Stomach (tissue), 9 donors: ENCODE measurements around the gene AIP. TPM values are rescaled to one million over a fixed set of nuclear protein-coding genes. Genes with fewer than 3 reads are reported as not detected.
"Not testable (repeated sequence)": the region's sequence is repeated elsewhere in the genome, so short reads cannot be mapped to it uniquely, and the experiment has no call there.

Experiments used
- DNase-seq, 2 donors: peaks; one replicate each; pipeline versions ENCODE4 v3.0.0 to v3.0.0-alpha.2; 2013 to 2019
- H3K27ac ChIP-seq, 5 donors: fragments of 200-600 bp in 4 of 5; sonication (generic) in 4 of 5; one replicate each; pipeline ENCODE4 v1.5.1; 2013 to 2019; ENCODE audit warnings: mild to moderate bottlenecking in 1 of 5, moderate library complexity in 1 of 5
- H3K27me3 ChIP-seq, 3 donors: fragments of 200-600 bp; sonication (generic); one replicate each; pipeline ENCODE4 v1.5.1; 2017 to 2019; ENCODE audit warnings: mixed run types in 1 of 3
- H3K36me3 ChIP-seq, 4 donors: fragments of 200-600 bp; sonication (generic); 1 replicate in 3 of 4; 2 replicates in 1 of 4; pipeline ENCODE4 v1.5.1; 2016 to 2019
- H3K4me1 ChIP-seq, 4 donors: fragments of 200-600 bp; sonication (generic); one replicate each; pipeline ENCODE4 v1.5.1; 2016 to 2019
- H3K4me3 ChIP-seq, 4 donors: fragments of 200-600 bp; sonication (generic) in 3 of 4; one replicate each; pipeline ENCODE4 v1.5.1; 2016 to 2019; ENCODE audit warnings: mild to moderate bottlenecking in 1 of 4
- H3K9me3 ChIP-seq, 4 donors: fragments of 200-600 bp; sonication (generic); one replicate each; pipeline ENCODE4 v1.5.1; 2016 to 2019
- EP300 ChIP-seq: sonication (generic); formaldehyde crosslinking; IDR thresholded peaks from one replicate; pipeline ENCODE4 v1.6.1; 2017; ENCODE audit warnings: antibody characterized with exemption
- POLR2A ChIP-seq, 4 donors: fragments of 450-650 bp; IDR thresholded peaks; one replicate each; pipeline ENCODE4 v1.6.1; 2016; ENCODE audit warnings: antibody characterized with exemption in 4 of 4, control low read depth in 2 of 4, mild to moderate bottlenecking in 1 of 4, moderate library complexity in 1 of 4
- POLR2AphosphoS5 ChIP-seq, 3 donors: sonication (generic); formaldehyde crosslinking; IDR thresholded peaks; one replicate each; pipeline ENCODE4 v1.6.1; 2016; ENCODE audit warnings: antibody characterized with exemption in 3 of 3
- WGBS, 5 donors: extraction: QIAGEN DNeasy Blood & Tissue Kit in 3 of 5; methylation state at CpG; one replicate each; pipeline versions ENCODE4 v1.1.5 to v1.1.7; 2013 to 2018; 5-methylcytosine and 5-hydroxymethylcytosine counted together
- intact Hi-C: fragments of 100-400 bp; cut with DNase I; formaldehyde crosslinking; loops from one replicate; pipeline ENCODE4 v1.15.1; 2023; ENCODE audit warnings: low total_unique reads
- polyA plus RNA-seq, 3 donors: library from polyadenylated mRNA; stranded (reverse); fragments of 200-250 nt; gene quantifications; one replicate each; pipeline ENCODE4 v1.2.3, GENCODE V29; 2013
- total RNA-seq, 5 donors: library from RNA; depleted of rRNA; stranded (reverse); fragments of >200 nt; gene quantifications; one replicate each; pipeline versions ENCODE4 v1.1.0 to v1.2.3, GENCODE V29; 2014 to 2016
- TF ChIP-seq, protein P1 (sequence below), 7 experiments: fragments of 450-650 bp in 4 of 7; fragments of 200-600 bp in 3 of 7; sonication (generic) in 3 of 7; IDR thresholded peaks; one replicate each; pipeline ENCODE4 v1.5.1; 2016 to 2019; ENCODE audit warnings: antibody characterized with exemption in 7 of 7, control low read depth in 2 of 7, mild to moderate bottlenecking in 1 of 7
- donor health status: healthy with polysubstance abuse.
- donor health status: Bipolar disorder and iron deficiency.
- donor health status: healthy.

AIP gene
- total and polyA plus RNA-seq, 8 donors, result 36.4 to 140 (median 74.6) TPM

DNA sequence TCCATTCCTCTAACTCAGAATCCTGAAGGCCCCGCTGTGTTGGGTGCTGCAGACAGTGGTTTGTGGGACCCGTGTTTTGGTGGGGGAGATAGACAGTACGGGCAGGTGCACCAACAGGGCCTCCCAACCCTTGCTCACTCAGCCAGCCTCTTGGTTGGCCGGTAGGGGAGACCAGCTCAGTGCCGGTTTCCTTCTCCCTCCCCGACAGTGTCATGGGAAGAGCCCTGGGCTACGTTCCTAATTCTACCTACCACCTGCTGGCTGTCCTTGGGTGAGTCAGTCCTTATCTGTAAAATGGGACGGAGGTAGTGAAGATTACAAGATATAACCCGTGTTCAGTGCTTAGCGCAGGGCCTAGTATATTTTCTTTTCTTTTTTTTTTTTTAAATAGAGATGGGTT, 19.6 kb upstream of the AIP start:
- no peak for TF ChIP-seq POLR2A (IDR thresholded peaks at IDR 0.05)
- no peak for TF ChIP-seq EP300
- Histone ChIP-seq H3K4me3 (no peak overlapping the region), H3K27me3 (no peaks in the 10 kb centered on the region), H3K27ac (peak overlapping the region in 2 of 5 donors; percentile 94 to 96), H3K36me3 (peaks cover 0 to 5% (median 2%) of the 10 kb centered on the region in 4 donors), H3K4me1 (peaks cover 28 to 45% (median 43%) of the 10 kb centered on the region in 4 donors), H3K9me3 (no peaks in the 10 kb centered on the region)
- 82 to 91% (median 85%) methylated on average over 8 to 10 of the region's 10 CpGs for WGBS, 5 donors
- intact Hi-C loops, result no loop called here
- no peak for DNase-seq

DNA sequence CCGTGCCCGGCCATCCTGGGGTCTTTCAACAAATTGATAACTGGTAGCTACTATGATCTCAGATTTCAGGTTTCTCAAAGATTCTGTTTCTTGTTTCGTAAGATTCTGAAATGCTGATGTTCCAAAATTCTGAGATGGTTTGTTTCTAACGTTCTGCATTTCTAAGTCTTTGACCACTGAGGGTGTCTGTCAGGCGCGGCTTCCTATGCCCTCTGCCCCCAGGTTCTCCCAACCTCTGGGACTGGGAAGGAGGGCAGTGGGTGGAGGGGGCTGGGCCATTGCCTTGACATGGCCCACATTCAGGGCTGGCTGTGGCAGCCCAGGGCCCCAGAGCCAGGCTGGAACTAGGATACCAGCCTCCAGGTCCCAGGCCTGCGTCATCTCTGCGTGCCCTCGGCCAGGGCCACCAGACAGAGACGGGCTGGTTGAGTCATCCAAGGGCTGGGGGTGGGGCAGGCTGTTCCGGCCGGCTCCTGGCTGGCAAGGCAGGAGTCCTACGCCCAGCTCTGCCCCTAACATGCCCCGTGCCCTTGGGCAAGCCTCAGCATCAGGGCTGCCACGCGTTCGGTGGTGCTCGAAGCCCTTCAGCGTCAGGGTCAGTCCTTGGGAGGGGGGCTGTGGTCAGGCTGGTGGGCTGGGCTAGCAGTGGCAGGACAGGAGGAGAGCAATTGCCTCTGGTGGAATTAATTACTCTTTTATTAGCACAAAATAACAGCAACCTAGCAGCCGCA, 19.0 kb upstream of the AIP start:
- TF ChIP-seq POLR2A (IDR thresholded peaks at IDR 0.05), result no peak
- TF ChIP-seq, protein P1, sequence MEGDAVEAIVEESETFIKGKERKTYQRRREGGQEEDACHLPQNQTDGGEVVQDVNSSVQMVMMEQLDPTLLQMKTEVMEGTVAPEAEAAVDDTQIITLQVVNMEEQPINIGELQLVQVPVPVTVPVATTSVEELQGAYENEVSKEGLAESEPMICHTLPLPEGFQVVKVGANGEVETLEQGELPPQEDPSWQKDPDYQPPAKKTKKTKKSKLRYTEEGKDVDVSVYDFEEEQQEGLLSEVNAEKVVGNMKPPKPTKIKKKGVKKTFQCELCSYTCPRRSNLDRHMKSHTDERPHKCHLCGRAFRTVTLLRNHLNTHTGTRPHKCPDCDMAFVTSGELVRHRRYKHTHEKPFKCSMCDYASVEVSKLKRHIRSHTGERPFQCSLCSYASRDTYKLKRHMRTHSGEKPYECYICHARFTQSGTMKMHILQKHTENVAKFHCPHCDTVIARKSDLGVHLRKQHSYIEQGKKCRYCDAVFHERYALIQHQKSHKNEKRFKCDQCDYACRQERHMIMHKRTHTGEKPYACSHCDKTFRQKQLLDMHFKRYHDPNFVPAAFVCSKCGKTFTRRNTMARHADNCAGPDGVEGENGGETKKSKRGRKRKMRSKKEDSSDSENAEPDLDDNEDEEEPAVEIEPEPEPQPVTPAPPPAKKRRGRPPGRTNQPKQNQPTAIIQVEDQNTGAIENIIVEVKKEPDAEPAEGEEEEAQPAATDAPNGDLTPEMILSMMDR (IDR thresholded peaks at IDR 0.05), result no peak
- TF ChIP-seq POLR2AphosphoS5 (IDR thresholded peaks at IDR 0.05), result peak in 2 of 3 donors; percentile 27 to 36
- TF ChIP-seq EP300, result no peak
- intact Hi-C loops, result no loop called here
- Histone ChIP-seq H3K27ac (peak overlapping the region; percentile 79 to 96 (median 94)), H3K27me3 (no peaks in the 10 kb centered on the region), H3K4me1 (peaks cover 31 to 49% (median 47%) of the 10 kb centered on the region in 4 donors), H3K9me3 (no peaks in the 10 kb centered on the region), H3K4me3 (peak overlapping the region; percentile 54 to 69 (median 60)), H3K36me3 (peaks cover 0 to 5% (median 2%) of the 10 kb centered on the region in 4 donors)
- peak; percentile 48 to 54 for DNase-seq
- WGBS, 5 donors, result 69 to 84% (median 80%) methylated on average over 12 to 20 of the region's 20 CpGs

DNA sequence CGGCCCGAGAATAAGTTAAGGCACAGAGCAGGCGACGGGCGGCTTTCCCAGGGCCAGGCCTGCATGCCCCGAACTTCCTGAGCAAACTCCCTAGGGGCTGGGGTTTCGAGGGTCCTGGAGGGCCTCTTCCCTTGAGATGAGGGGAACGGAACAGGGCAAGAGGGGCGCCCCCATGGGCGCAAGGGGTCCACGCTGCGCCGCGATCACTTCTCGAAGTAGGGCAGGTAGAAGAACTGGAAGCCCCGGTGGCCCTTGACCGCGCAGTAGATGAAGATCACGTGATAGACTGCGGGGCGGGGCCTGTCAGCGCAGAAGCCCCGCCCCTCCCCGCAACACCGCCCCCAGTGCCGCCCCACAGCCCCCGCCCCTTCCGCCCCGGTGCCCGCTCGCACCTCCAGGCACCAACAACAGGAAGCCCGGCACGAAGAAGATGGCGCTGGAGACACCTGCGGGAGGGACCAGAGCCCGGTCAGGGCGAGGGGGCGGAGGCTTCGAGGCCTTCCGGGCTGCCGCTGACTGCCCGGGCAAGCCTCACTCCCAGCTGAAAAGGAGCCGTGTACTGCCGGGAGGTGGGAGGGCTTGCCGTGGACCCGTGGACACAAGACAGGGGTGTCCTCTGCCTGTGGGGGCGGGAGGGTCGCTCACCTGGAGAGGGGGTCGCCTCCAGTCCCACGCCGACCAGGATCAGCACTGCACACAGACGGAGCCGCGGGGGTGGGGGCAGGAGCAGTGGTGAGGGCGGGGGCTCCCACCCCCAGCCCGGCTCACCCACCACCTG, 18.2 kb upstream of the AIP start:
- DNase-seq, result peak; percentile 94 to 95
- H3K9me3 ChIP-seq, result no peaks in the 10 kb centered on the region
- peaks cover 0 to 5% (median 2%) of the 10 kb centered on the region in 4 donors for H3K36me3 ChIP-seq
- peaks cover 33 to 52% (median 51%) of the 10 kb centered on the region in 4 donors for H3K4me1 ChIP-seq
- intact Hi-C loops, result no loop called here
- H3K4me3 ChIP-seq, result peak overlapping the region; percentile 54 to 69 (median 60)
- WGBS, 5 donors, result 12 to 26% (median 13%) methylated on average over 23 to 56 of the region's 56 CpGs
- H3K27me3 ChIP-seq, result no peaks in the 10 kb centered on the region
- TF ChIP-seq EP300 (no peak), POLR2A (IDR thresholded peaks at IDR 0.05) (peak in 1 of 4 donors; percentile 49), POLR2AphosphoS5 (IDR thresholded peaks at IDR 0.05) (peak in 2 of 3 donors; percentile 86 to 90)
- peak overlapping the region; percentile 90 to 98 (median 95) for H3K27ac ChIP-seq

DNA sequence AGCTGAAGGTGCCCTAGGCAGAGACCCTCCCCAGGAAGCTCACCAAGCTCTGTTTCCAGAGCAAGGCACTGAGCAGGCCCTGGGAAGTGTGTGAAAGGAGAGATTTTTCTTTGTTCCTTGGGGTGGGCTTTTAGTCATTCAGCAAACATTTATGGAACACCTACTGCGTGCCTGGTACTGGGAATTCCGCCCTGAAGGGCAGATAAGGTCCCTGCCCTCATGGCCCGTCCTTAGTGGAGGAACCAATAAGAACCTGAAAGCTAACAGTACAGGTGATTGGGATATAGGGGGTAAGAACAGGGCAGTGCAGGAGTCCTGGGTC, 17.7 kb upstream of the AIP start:
- Histone ChIP-seq H3K27me3 (no peaks in the 10 kb centered on the region), H3K36me3 (peaks cover 0 to 5% (median 2%) of the 10 kb centered on the region in 4 donors), H3K4me1 (peaks cover 37 to 58% (median 55%) of the 10 kb centered on the region in 4 donors), H3K9me3 (no peaks in the 10 kb centered on the region), H3K27ac (peak overlapping the region; percentile 90 to 98 (median 95)), H3K4me3 (peak overlapping the region; percentile 54 to 69 (median 60))
- TF ChIP-seq POLR2A (IDR thresholded peaks at IDR 0.05), result no peak
- TF ChIP-seq POLR2AphosphoS5 (IDR thresholded peaks at IDR 0.05), result peak in 1 of 3 donors; percentile 54
- intact Hi-C loops, result no loop called here
- DNase-seq, result peak; percentile 51 to 55
- 27 to 45% (median 29%) methylated on average over 3 of the region's 3 CpGs for WGBS, 5 donors

DNA sequence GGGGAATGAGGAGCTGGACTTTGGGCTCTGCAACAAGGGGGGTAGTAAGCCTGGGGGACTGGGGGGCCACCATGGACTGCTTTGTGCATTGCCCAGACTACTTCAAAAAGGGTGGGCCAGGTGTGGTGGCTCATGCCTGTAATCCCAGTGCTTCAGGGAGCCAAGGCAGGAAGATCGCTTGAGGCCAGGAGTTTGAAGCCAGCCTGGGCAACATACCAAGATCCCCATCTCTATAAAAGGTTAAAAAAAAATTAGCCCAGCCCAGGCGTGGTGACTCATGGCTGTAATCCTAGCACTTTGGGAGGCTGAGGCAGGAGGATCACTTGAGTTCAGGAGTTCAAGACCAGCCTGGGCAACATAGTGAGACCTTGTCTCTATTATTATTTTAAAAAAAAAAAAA, 17.3 kb upstream of the AIP start:
- WGBS, 5 donors, result 40 to 56% (median 45%) methylated on average over 2 of the region's 2 CpGs
- H3K27ac ChIP-seq, result peak overlapping the region; percentile 90 to 98 (median 95)
- H3K9me3 ChIP-seq, H3K36me3 ChIP-seq, intact Hi-C loops, DNase-seq, H3K27me3 ChIP-seq: not testable (repeated sequence)
- peak overlapping the region in 3 of 4 donors; percentile 54 to 64 (median 56) for H3K4me3 ChIP-seq
- H3K4me1 ChIP-seq, result peaks cover 37 to 58% (median 55%) of the 10 kb centered on the region in 4 donors

DNA sequence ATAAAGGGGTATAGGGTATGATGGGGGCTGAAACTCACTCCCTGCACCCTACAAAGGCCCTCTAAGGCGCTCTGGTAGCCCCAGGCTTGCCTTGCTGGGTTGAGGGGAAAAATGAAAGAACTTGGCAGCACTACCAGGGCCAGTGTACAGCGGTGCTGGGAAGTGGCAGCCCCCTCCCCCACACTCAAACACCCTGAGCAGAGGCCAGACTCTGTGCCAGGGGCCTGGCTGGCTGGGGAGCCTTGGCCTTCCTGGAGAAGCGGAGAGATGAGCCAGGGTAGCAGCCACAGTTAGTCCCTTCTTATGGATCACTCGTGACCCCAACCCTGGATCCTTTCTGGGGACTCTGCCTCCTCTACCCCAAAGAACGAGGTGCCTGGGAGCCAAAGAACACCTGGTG, 16.5 kb upstream of the AIP start:
- DNase-seq, result no peak
- peaks cover 0 to 5% (median 2%) of the 10 kb centered on the region in 4 donors for H3K36me3 ChIP-seq
- WGBS, 5 donors, result 60 to 81% (median 72%) methylated on average over 4 to 5 of the region's 5 CpGs
- no peak overlapping the region for H3K4me3 ChIP-seq
- no peak for TF ChIP-seq EP300
- TF ChIP-seq, protein P1 (IDR thresholded peaks at IDR 0.05), result no peak
- no peak for TF ChIP-seq POLR2A (IDR thresholded peaks at IDR 0.05)
- TF ChIP-seq POLR2AphosphoS5 (IDR thresholded peaks at IDR 0.05), result no peak
- H3K9me3 ChIP-seq, result no peaks in the 10 kb centered on the region
- H3K27ac ChIP-seq, result peak overlapping the region; percentile 90 to 98 (median 95)
- H3K27me3 ChIP-seq, result no peaks in the 10 kb centered on the region
- peaks cover 37 to 58% (median 55%) of the 10 kb centered on the region in 4 donors for H3K4me1 ChIP-seq
- intact Hi-C loops, result no loop called here
